Effector memory CD4-positive, alpha-beta T cell (primary cell): ENCODE results near the gene OR5K2.

ENCODE experiments used
- DNase-seq, 3 donors: peaks; one replicate each; pipeline ENCODE4 v3.0.0-alpha.2; 2020
- H3K27ac ChIP-seq: 2 replicates; pipeline ENCODE4 v1.7.0; 2013; ENCODE audit warnings: mild to moderate bottlenecking, low read length, moderate library complexity; ENCODE audit not compliant: insufficient read depth, poor library complexity, severe bottlenecking
- H3K27me3 ChIP-seq: replicated peaks from 2 replicates; pipeline ENCODE4 v1.7.0; 2013; ENCODE audit warnings: mild to moderate bottlenecking, low read length; ENCODE audit not compliant: insufficient read depth, control insufficient read depth, poor library complexity, severe bottlenecking
- H3K36me3 ChIP-seq: 2 replicates; pipeline ENCODE4 v1.7.0; 2013; ENCODE audit warnings: mild to moderate bottlenecking, low read length, moderate library complexity; ENCODE audit not compliant: control insufficient read depth, insufficient read depth
- H3K4me1 ChIP-seq: 2 replicates; pipeline ENCODE4 v1.7.0; 2013; ENCODE audit warnings: low read length, mild to moderate bottlenecking; ENCODE audit not compliant: control insufficient read depth, insufficient read depth, poor library complexity, severe bottlenecking
- H3K4me3 ChIP-seq: 2 replicates; pipeline ENCODE4 v1.7.0; 2013; ENCODE audit warnings: low read length, low read depth, mild to moderate bottlenecking; ENCODE audit not compliant: insufficient read depth, poor library complexity, severe bottlenecking
- H3K9me3 ChIP-seq: 2 replicates; pipeline ENCODE4 v1.7.0; 2013; ENCODE audit warnings: mild to moderate bottlenecking, low read length, moderate library complexity; ENCODE audit not compliant: control insufficient read depth

Gene OR5K2

GRCh38 chr3:98532709-98533571, 35.5 kb downstream of the OR5K2 start:
- Histone ChIP-seq H3K27me3 (no peaks in the 10 kb centered on the region), H3K4me3 (no peak overlapping the region), H3K27ac (no peak overlapping the region), H3K9me3 (no peaks in the 10 kb centered on the region), H3K36me3 (no peaks in the 10 kb centered on the region), H3K4me1 (no peaks in the 10 kb centered on the region)
- no peak for DNase-seq

- Histone ChIP-seq H3K36me3 (no peaks in the 10 kb centered on the region), H3K9me3 (no peaks in the 10 kb centered on the region), H3K4me1 (no peaks in the 10 kb centered on the region), H3K4me3 (no peak overlapping the region), H3K27me3 (no peaks in the 10 kb centered on the region), H3K27ac (no peak overlapping the region)
- no peak for DNase-seq
Observed at GRCh38 chr3:98534168-98534567, 36.7 kb downstream of the OR5K2 start.

GRCh38 chr3:98534734-98535133, 37.3 kb downstream of the OR5K2 start:
- Histone ChIP-seq H3K27me3 (no peaks in the 10 kb centered on the region), H3K27ac (no peak overlapping the region), H3K36me3 (no peaks in the 10 kb centered on the region), H3K4me3 (no peak overlapping the region), H3K9me3 (no peaks in the 10 kb centered on the region), H3K4me1 (no peaks in the 10 kb centered on the region)
- DNase-seq: no peak

GRCh38 chr3:98536456-98537017, 39.1 kb downstream of the OR5K2 start:
- Histone ChIP-seq H3K9me3 (no peaks in the 10 kb centered on the region), H3K27ac (no peak overlapping the region), H3K36me3 (no peaks in the 10 kb centered on the region), H3K27me3 (no peaks in the 10 kb centered on the region), H3K4me1 (no peaks in the 10 kb centered on the region), H3K4me3 (no peak overlapping the region)
- no peak for DNase-seq

GRCh38 chr3:98540346-98540745, 42.9 kb downstream of the OR5K2 start:
- Histone ChIP-seq H3K4me3 (no peak overlapping the region), H3K27ac (peak overlapping the region; percentile 22), H3K9me3 (no peaks in the 10 kb centered on the region), H3K4me1 (no peaks in the 10 kb centered on the region), H3K36me3 (no peaks in the 10 kb centered on the region), H3K27me3 (no peaks in the 10 kb centered on the region)
- no peak for DNase-seq

GRCh38 chr3:98541695-98542094, 44.2 kb downstream of the OR5K2 start:
- H3K9me3 ChIP-seq: no peaks in the 10 kb centered on the region
- H3K27ac ChIP-seq: no peak overlapping the region
- DNase-seq: no peak
- H3K36me3 ChIP-seq: no peaks in the 10 kb centered on the region
- no peaks in the 10 kb centered on the region for H3K27me3 ChIP-seq
- no peak overlapping the region for H3K4me3 ChIP-seq
- no peaks in the 10 kb centered on the region for H3K4me1 ChIP-seq

- Histone ChIP-seq H3K27me3 (no peaks in the 10 kb centered on the region), H3K4me1 (no peaks in the 10 kb centered on the region)
- no peak for DNase-seq
Observed at GRCh38 chr3:98542623-98543022, 45.1 kb downstream of the OR5K2 start.

GRCh38 chr3:98545940-98546339, 48.5 kb downstream of the OR5K2 start:
- Histone ChIP-seq H3K9me3 (no peaks in the 10 kb centered on the region), H3K4me1 (no peaks in the 10 kb centered on the region), H3K4me3 (no peak overlapping the region), H3K27me3 (no peaks in the 10 kb centered on the region), H3K27ac (peak overlapping the region; percentile 27), H3K36me3 (no peaks in the 10 kb centered on the region)
- no peak for DNase-seq

More at GRCh38 chr3:98542623-98543022, 45.1 kb downstream of the OR5K2 start:
- Histone ChIP-seq H3K27ac (no peak overlapping the region), H3K4me3 (no peak overlapping the region), H3K9me3 (no peaks in the 10 kb centered on the region), H3K36me3 (no peaks in the 10 kb centered on the region)
